ENCODE measurements around the gene PLCH2. TPM values are rescaled to one million over a fixed set of nuclear protein-coding genes. Genes with fewer than 3 reads are reported as not detected.
A peak's percentile ranks its signal among the peaks of the same experiment; 100 is the strongest.

Gene PLCH2
- 0.08 and 0.18 TPM in 2 replicates for polyA plus RNA-seq (2012; rRNA removed)
- 0.06 and 0.16 TPM in 2 replicates for polyA plus RNA-seq (2012; cell fraction: cytosol; rRNA removed)
- polyA plus RNA-seq (2012; cell fraction: nucleus; rRNA removed): 0.68 and 0.74 TPM in 2 replicates

- H4K20me1 ChIP-seq (ENCODE audit: insufficient read depth): no peaks in the 10 kb centered on the region
- H3K9me3 ChIP-seq: no peaks in the 10 kb centered on the region
- peak within 1 kb of the TSS in 1 of 2 experiments; percentile 96; a peak in 2 of 4 replicates for H3K27ac ChIP-seq (ENCODE audit: low read depth in 2 of 2, low read length in 1 of 2)
- TF ChIP-seq FOSL2 (IDR thresholded peaks at IDR 0.05; ENCODE audit: borderline replicate concordance, low read depth): no peak
- no peak for TF ChIP-seq EP300 (IDR thresholded peaks at IDR 0.05; ENCODE audit: borderline replicate concordance in 1 of 2, low read depth in 1 of 2, low read length in 1 of 2)
- H3K27me3 ChIP-seq (ENCODE audit: insufficient read depth): no peaks in the 10 kb centered on the region
- H3K9me2 ChIP-seq: no peaks in the 10 kb centered on the region
- H3F3A ChIP-seq (replicated peaks; ENCODE audit: insufficient read depth): no peaks in the 10 kb centered on the region
- no peak within 1 kb of the TSS for H2AFZ ChIP-seq (ENCODE audit: low read depth)
- CTCF ChIA-PET: interaction anchor here (0.9 to 1.6 kb wide), 5 partner anchors 16 to 71 kb away, joined by 3 to 6 read pairs (median 4); no protein-coding TSS in a partner anchor
- H3K4me1 ChIP-seq (ENCODE audit: control insufficient read depth in 1 of 2, insufficient read depth in 2 of 2, low read depth in 1 of 2, low read length in 1 of 2): peaks cover 0 to 99% of the 10 kb centered on the region in 2 experiments; a peak in 1 of 4 replicates
- POLR2A ChIA-PET: interaction anchor here (2.3 kb wide), 1 partner anchor 67 kb away, joined by 17 read pairs; no protein-coding TSS in a partner anchor
- H3K9ac ChIP-seq: no peak within 1 kb of the TSS
- DNase-seq: no peak
- WGBS (ENCODE audit: low lambda C conversion rate): 70% methylated on average over 10 of the region's 34 CpGs
- H3K79me2 ChIP-seq (ENCODE audit: insufficient read depth): no peaks in the 10 kb centered on the region
- no peak within 1 kb of the TSS for H3K4me2 ChIP-seq
- no peaks in the 10 kb centered on the region for H3K36me3 ChIP-seq (replicated peaks in 1 of 2; ENCODE audit: control insufficient read depth in 1 of 2, insufficient read depth in 2 of 2, low read length in 1 of 2)
- H3K4me3 ChIP-seq (ENCODE audit: low read depth in 2 of 2, low read length in 1 of 2): no peak within 1 kb of the TSS
Observed at GRCh38 chr1:2476061-2476999, at the start of gene PLCH2. TSS of gene PLCH2 (plus strand) at chr1:2476289. CDS start at chr1:2476589, 300 bp downstream.

- Histone ChIP-seq H3K4me2 (no peak overlapping the region), H4K20me1 (ENCODE audit: insufficient read depth) (no peaks in the 10 kb centered on the region), H3K36me3 (replicated peaks in 1 of 2; ENCODE audit: control insufficient read depth in 1 of 2, insufficient read depth in 2 of 2, low read length in 1 of 2) (no peaks in the 10 kb centered on the region), H3K4me3 (ENCODE audit: low read depth in 2 of 2, low read length in 1 of 2) (no peak overlapping the region), H3K4me1 (ENCODE audit: control insufficient read depth in 1 of 2, insufficient read depth in 2 of 2, low read depth in 1 of 2, low read length in 1 of 2) (peaks cover 0 to under 1% of the 10 kb centered on the region in 2 experiments; a peak in 1 of 4 replicates), H3K27me3 (ENCODE audit: insufficient read depth) (no peaks in the 10 kb centered on the region), H2AFZ (ENCODE audit: low read depth) (no peak overlapping the region), H3K9ac (no peak overlapping the region), H3F3A (replicated peaks; ENCODE audit: insufficient read depth) (no peaks in the 10 kb centered on the region), H3K9me2 (no peaks in the 10 kb centered on the region), H3K27ac (ENCODE audit: low read depth in 2 of 2, low read length in 1 of 2) (no peak overlapping the region), H3K79me2 (ENCODE audit: insufficient read depth) (no peaks in the 10 kb centered on the region), H3K9me3 (no peaks in the 10 kb centered on the region)
- 56% methylated on average over 3 of the region's 18 CpGs for WGBS (ENCODE audit: low lambda C conversion rate)
- ChIA-PET POLR2A (no interaction called here), CTCF (interaction anchor here (2.7 kb wide), 1 partner anchor 11 kb away, joined by 12 read pairs; no protein-coding TSS in a partner anchor)
- no peak for DNase-seq
- TF ChIP-seq EP300 (IDR thresholded peaks at IDR 0.05; ENCODE audit: borderline replicate concordance in 1 of 2, low read depth in 1 of 2, low read length in 1 of 2): no peak
- TF ChIP-seq MAX (IDR thresholded peaks at IDR 0.05; ENCODE audit: low read depth): no peak
- no peak for TF ChIP-seq NRF1 (IDR thresholded peaks at IDR 0.05; ENCODE audit: low read depth, low read length)
Observed at GRCh38 chr1:2426540-2426939, 49.5 kb upstream of the PLCH2 start.

GRCh38 chr1:2427051-2427450 is 49.0 kb upstream of the PLCH2 start:
- H3K4me1 ChIP-seq (ENCODE audit: control insufficient read depth in 1 of 2, insufficient read depth in 2 of 2, low read depth in 1 of 2, low read length in 1 of 2): peaks cover 0 to 3% of the 10 kb centered on the region in 2 experiments; a peak in 1 of 4 replicates
- no peak for DNase-seq
- H3K4me2 ChIP-seq: no peak overlapping the region
- no peak overlapping the region for H3K4me3 ChIP-seq (ENCODE audit: low read depth in 2 of 2, low read length in 1 of 2)
- H3K9me2 ChIP-seq: no peaks in the 10 kb centered on the region
- ChIA-PET CTCF (interaction anchor here (2.7 kb wide), 1 partner anchor 12 kb away, joined by 12 read pairs; no protein-coding TSS in a partner anchor), POLR2A (no interaction called here)
- 68% methylated on average over 5 of the region's 18 CpGs for WGBS (ENCODE audit: low lambda C conversion rate)
- H3K27me3 ChIP-seq (ENCODE audit: insufficient read depth): no peaks in the 10 kb centered on the region
- H3K9ac ChIP-seq: no peak overlapping the region
- H3K9me3 ChIP-seq: no peaks in the 10 kb centered on the region
- no peaks in the 10 kb centered on the region for H3K79me2 ChIP-seq (ENCODE audit: insufficient read depth)
- no peaks in the 10 kb centered on the region for H3F3A ChIP-seq (replicated peaks; ENCODE audit: insufficient read depth)
- no peaks in the 10 kb centered on the region for H4K20me1 ChIP-seq (ENCODE audit: insufficient read depth)
- no peaks in the 10 kb centered on the region for H3K36me3 ChIP-seq (replicated peaks in 1 of 2; ENCODE audit: control insufficient read depth in 1 of 2, insufficient read depth in 2 of 2, low read length in 1 of 2)
- no peak overlapping the region for H2AFZ ChIP-seq (ENCODE audit: low read depth)
- H3K27ac ChIP-seq (ENCODE audit: low read depth in 2 of 2, low read length in 1 of 2): no peak overlapping the region
- no peak for TF ChIP-seq USF2 (IDR thresholded peaks at IDR 0.05; ENCODE audit: borderline replicate concordance, low read depth, low read length)
- no peak for TF ChIP-seq FOXJ3 (CRISPR knock-in tag; IDR thresholded peaks at IDR 0.05)
- no peak for TF ChIP-seq CTCF (IDR thresholded peaks at IDR 0.05)
- TF ChIP-seq PBX3 (IDR thresholded peaks at IDR 0.05): no peak
- no peak for TF ChIP-seq MEF2A (IDR thresholded peaks at IDR 0.05; ENCODE audit: borderline replicate concordance, low read depth)
- no peak for TF ChIP-seq CHD2 (IDR thresholded peaks at IDR 0.05; ENCODE audit: low read length, partially characterized antibody)
- TF ChIP-seq POLR2AphosphoS5 (IDR thresholded peaks at IDR 0.05; ENCODE audit: low read depth, low read length): no peak
- no peak for TF ChIP-seq MAX (IDR thresholded peaks at IDR 0.05; ENCODE audit: low read depth)
- no peak for TF ChIP-seq MXI1 (IDR thresholded peaks at IDR 0.05; ENCODE audit: low read depth, low read length)
- no peak for TF ChIP-seq SIN3A (IDR thresholded peaks at IDR 0.05; ENCODE audit: borderline replicate concordance, low read depth, low read length)
- no peak for TF ChIP-seq YY1 (IDR thresholded peaks at IDR 0.05; ENCODE audit: low read depth)
